ENCODE measurements around the gene CHST10.
"Not testable (repeated sequence)": the region's sequence is repeated elsewhere in the genome, so short reads cannot be mapped to it uniquely, and the experiment has no call there.

The CHST10 gene

GRCh38 chr2:100416935-100417710 is at the start of gene CHST10:
Gene CHST10, minus strand, starts transcription at chr2:100417668. Its CDS starts 10,993 bp downstream, at chr2:100406675.
- FAIRE-seq: no peak

GRCh38 chr2:100460904-100461530 is 43.5 kb upstream of the CHST10 start:
- no peak for FAIRE-seq

GRCh38 chr2:100456357-100456756 is 38.9 kb upstream of the CHST10 start:
- not testable (repeated sequence) for FAIRE-seq

- FAIRE-seq: no peak
Measured at GRCh38 chr2:100453853-100454252, 36.4 kb upstream of the CHST10 start.

GRCh38 chr2:100451734-100452133 is 34.3 kb upstream of the CHST10 start:
- FAIRE-seq: no peak

GRCh38 chr2:100451092-100451491 is 33.6 kb upstream of the CHST10 start:
- FAIRE-seq: no peak

GRCh38 chr2:100446696-100447095 is 29.2 kb upstream of the CHST10 start:
- FAIRE-seq: peak; percentile 88

- no peak for FAIRE-seq
Measured at GRCh38 chr2:100437751-100438150, 20.3 kb upstream of the CHST10 start.

- FAIRE-seq: no peak
Measured at GRCh38 chr2:100429726-100430125, 12.3 kb upstream of the CHST10 start.

GRCh38 chr2:100427627-100428258 is 10.3 kb upstream of the CHST10 start:
- no peak for FAIRE-seq

- no peak for FAIRE-seq
Measured at GRCh38 chr2:100427111-100427510, 9.6 kb upstream of the CHST10 start.

GRCh38 chr2:100426384-100426720 is 8.9 kb upstream of the CHST10 start:
- no peak for FAIRE-seq

GRCh38 chr2:100425573-100426383 is 8.3 kb upstream of the CHST10 start:
- no peak for FAIRE-seq

GRCh38 chr2:100425107-100425506 is 7.6 kb upstream of the CHST10 start:
- no peak for FAIRE-seq

GRCh38 chr2:100424277-100424875 is 6.9 kb upstream of the CHST10 start:
- FAIRE-seq: no peak

GRCh38 chr2:100423631-100424030 is 6.2 kb upstream of the CHST10 start:
- FAIRE-seq: no peak

GRCh38 chr2:100422320-100423055 is 5.0 kb upstream of the CHST10 start:
- FAIRE-seq: peak; percentile 51

GRCh38 chr2:100419915-100420314 is 2.4 kb upstream of the CHST10 start:
- no peak for FAIRE-seq

GRCh38 chr2:100418406-100418962 is 1.0 kb upstream of the CHST10 start:
- FAIRE-seq: no peak

GRCh38 chr2:100417711-100418124 is 250 bp upstream of the CHST10 start:
- no peak for FAIRE-seq

GRCh38 chr2:100416397-100416934 is 1.0 kb downstream of the CHST10 start:
- no peak for FAIRE-seq
